K562 (cell line): ENCODE measurements around the gene HYPK. TPM values are rescaled to one million over a fixed set of nuclear protein-coding genes. Genes with fewer than 3 reads are reported as not detected.

Experiments
- ASH1L ChIP-seq: fragments of 450-650 bp; IDR thresholded peaks from 2 replicates; pipeline ENCODE4 v1.6.1; 2018; ENCODE audit warnings: borderline replicate concordance, mild to moderate bottlenecking, low read depth; ENCODE audit not compliant: partially characterized antibody
- CBX2 ChIP-seq: fragments of 200-600 bp; sonication (generic); IDR thresholded peaks from one replicate; pipeline ENCODE4 v1.6.1; 2012; ENCODE audit warnings: mild to moderate bottlenecking, low read length, inconsistent platforms; ENCODE audit not compliant: insufficient read depth, poor library complexity, severe bottlenecking
- ELF4 ChIP-seq: fragments of 450-650 bp; formaldehyde crosslinking; IDR thresholded peaks from 2 replicates; pipeline ENCODE4 v1.4.0; 2022; ENCODE audit warnings: missing genetic modification characterization
- GABPA ChIP-seq: fragments of 200-800 bp; sonication (Bioruptor generic); conservative IDR thresholded peaks from 2 replicates; pipeline ENCODE4 v1.6.1; 2016; ENCODE audit warnings: low read depth, missing genetic modification characterization, missing compliant biosample characterization
- GATA2 ChIP-seq: sonication (generic); formaldehyde crosslinking; IDR thresholded peaks from 2 replicates; pipeline ENCODE4 v1.4.0; 2020; ENCODE audit warnings: mild to moderate bottlenecking, missing genetic modification reagents
- KLF1 ChIP-seq: fragments of 450-650 bp; IDR thresholded peaks from 2 replicates; pipeline ENCODE4 v1.6.1; 2016; ENCODE audit warnings: missing genetic modification characterization, missing compliant biosample characterization
- LEF1 ChIP-seq: fragments of 450-650 bp; IDR thresholded peaks from 2 replicates; pipeline ENCODE4 v1.6.1; 2016; ENCODE audit warnings: mild to moderate bottlenecking
- NR2C1 ChIP-seq, 2 experiments: fragments of 450-650 bp; IDR thresholded peaks; 2 replicates each; pipeline ENCODE4 v1.6.1; 2017; ENCODE audit warnings: mild to moderate bottlenecking in 2 of 2, antibody characterized with exemption in 1 of 2, inconsistent platforms in 1 of 2, missing compliant biosample characterization in 1 of 2, missing genetic modification characterization in 1 of 2
- RBM15 ChIP-seq: fragments of 200-400 bp; formaldehyde crosslinking; IDR thresholded peaks from 2 replicates; pipeline ENCODE4 v1.6.1; 2018; ENCODE audit warnings: mild to moderate bottlenecking, low read length, moderate library complexity; ENCODE audit not compliant: insufficient read depth
- STAT5A ChIP-seq: IDR thresholded peaks from 2 replicates; pipeline ENCODE4 v1.6.1; 2012; ENCODE audit warnings: low read length, inconsistent platforms, borderline replicate concordance
- TCF7 ChIP-seq: sonication (generic); IDR thresholded peaks from 2 replicates; pipeline ENCODE4 v1.6.1; 2016; ENCODE audit warnings: antibody characterized with exemption, borderline replicate concordance
- ZNF507 ChIP-seq: conservative IDR thresholded peaks from 2 replicates; pipeline ENCODE4 v1.6.1; 2017; ENCODE audit warnings: missing genetic modification characterization, missing compliant biosample characterization
- ZNF57 ChIP-seq: fragments of 450-650 bp; formaldehyde crosslinking; IDR thresholded peaks from 2 replicates; pipeline ENCODE4 v1.4.0; 2020; ENCODE audit warnings: mild to moderate bottlenecking, moderate library complexity
- polyA plus RNA-seq, 8 experiments: library from polyadenylated mRNA; depleted of rRNA in 4 of 8; stranded (reverse) in 5 of 8; unstranded in 3 of 8; fragments of >200 nt; fragmentation: Nextera tagmentation in 2 of 8; fragmentation: Illumina TruSeq in 1 of 8; extraction: Ambion mirVana in 2 of 8; extraction: Trizol in 1 of 8; gene quantifications; 2 replicates each; pipeline versions ENCODE4 v1.2.1 to v1.2.3, GENCODE V29; 2011 to 2014; ENCODE audit warnings: inconsistent platforms in 1 of 8, missing spikeins in 1 of 8
- total RNA-seq, 7 experiments: library from RNA; depleted of rRNA in 6 of 7; stranded (reverse); fragments of >200 nt in 6 of 7; fragmentation: Illumina TruSeq in 2 of 7; extraction: Trizol in 2 of 7; gene quantifications; 2 replicates each; pipeline versions ENCODE4 v1.2.1 to v1.2.3, GENCODE V29; 2011 to 2021; ENCODE audit warnings: low replicate concordance in 1 of 7
- TF ChIP-seq, protein P1 (sequence below): fragments of 250-450 bp; sonication (Bioruptor Pico); IDR thresholded peaks from 2 replicates; pipeline ENCODE4 v1.5.0; 2021; ENCODE audit warnings: mild to moderate bottlenecking, moderate library complexity
- TF ChIP-seq, protein P2 (sequence below), 2 experiments: fragments of 250-450 bp in 1 of 2; fragments of 450-650 bp in 1 of 2; sonication (Bioruptor Pico) in 1 of 2; IDR thresholded peaks; 2 replicates each; pipeline versions ENCODE4 v1.6.1 to v1.8.0; 2016 to 2021; ENCODE audit warnings: mild to moderate bottlenecking in 2 of 2, moderate library complexity in 2 of 2, missing compliant biosample characterization in 1 of 2, missing genetic modification characterization in 1 of 2
- TF ChIP-seq, protein P3 (sequence below): sonication (generic); formaldehyde crosslinking; IDR thresholded peaks from 2 replicates; pipeline ENCODE4 v1.8.1; 2023; ENCODE audit warnings: mild to moderate bottlenecking, missing genetic modification reagents, moderate library complexity
- TF ChIP-seq, protein P4 (sequence below): fragments of 250-450 bp; sonication (Bioruptor Pico); IDR thresholded peaks from 2 replicates; pipeline ENCODE4 v1.4.0; 2020
- TF ChIP-seq, protein P5 (sequence below): fragments of 200-400 bp; formaldehyde crosslinking; IDR thresholded peaks from 2 replicates; pipeline ENCODE4 v1.6.1; 2017; ENCODE audit warnings: mild to moderate bottlenecking, low read depth, low read length, moderate library complexity

HYPK gene
- total and polyA plus RNA-seq, 9 of the 15 experiments (the other 6 are each of a cell fraction or from before 2014, with no cell fraction given), result 7.2 to 28.0 (median 21.1) TPM

DNA sequence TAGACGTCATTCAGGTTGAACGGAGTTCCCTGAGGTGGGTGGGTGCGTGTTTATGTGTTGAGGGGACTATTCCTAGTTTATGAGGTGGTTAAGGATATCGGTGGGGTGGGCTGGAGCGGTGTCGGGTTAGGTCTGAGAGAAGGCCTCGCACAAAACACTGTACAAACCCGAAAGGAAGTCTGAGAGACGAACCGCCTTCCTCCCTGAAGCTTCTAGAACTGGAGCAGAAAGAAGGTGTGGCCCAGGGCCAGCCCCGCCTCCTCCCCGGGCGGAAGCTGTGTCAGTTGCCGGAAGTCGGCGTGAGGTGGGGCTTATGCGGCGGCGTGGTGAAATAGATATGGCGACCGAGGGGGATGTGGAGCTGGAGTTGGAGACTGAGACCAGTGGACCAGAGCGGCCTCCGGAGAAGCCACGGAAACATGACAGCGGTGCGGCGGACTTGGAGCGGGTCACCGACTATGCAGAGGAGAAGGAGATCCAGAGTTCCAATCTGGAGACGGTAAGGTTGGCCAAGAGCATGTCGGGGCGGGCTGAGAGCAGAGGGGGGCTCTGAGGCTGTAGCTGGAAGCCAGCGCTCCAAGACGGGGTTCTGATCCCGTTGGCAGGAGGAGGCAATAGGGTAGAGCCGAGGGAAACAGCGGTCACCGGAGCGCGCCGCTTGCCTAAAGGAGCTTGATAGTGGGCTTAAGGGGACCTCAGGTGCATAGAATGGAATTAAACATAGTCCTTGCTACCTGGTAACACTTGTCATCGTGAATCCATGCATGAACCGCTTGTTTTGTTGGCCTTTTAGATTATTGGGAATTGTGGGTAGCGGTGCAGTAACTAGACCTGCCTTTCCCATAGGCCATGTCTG lies at the start of gene HYPK (continued):
- TF ChIP-seq, protein P1, sequence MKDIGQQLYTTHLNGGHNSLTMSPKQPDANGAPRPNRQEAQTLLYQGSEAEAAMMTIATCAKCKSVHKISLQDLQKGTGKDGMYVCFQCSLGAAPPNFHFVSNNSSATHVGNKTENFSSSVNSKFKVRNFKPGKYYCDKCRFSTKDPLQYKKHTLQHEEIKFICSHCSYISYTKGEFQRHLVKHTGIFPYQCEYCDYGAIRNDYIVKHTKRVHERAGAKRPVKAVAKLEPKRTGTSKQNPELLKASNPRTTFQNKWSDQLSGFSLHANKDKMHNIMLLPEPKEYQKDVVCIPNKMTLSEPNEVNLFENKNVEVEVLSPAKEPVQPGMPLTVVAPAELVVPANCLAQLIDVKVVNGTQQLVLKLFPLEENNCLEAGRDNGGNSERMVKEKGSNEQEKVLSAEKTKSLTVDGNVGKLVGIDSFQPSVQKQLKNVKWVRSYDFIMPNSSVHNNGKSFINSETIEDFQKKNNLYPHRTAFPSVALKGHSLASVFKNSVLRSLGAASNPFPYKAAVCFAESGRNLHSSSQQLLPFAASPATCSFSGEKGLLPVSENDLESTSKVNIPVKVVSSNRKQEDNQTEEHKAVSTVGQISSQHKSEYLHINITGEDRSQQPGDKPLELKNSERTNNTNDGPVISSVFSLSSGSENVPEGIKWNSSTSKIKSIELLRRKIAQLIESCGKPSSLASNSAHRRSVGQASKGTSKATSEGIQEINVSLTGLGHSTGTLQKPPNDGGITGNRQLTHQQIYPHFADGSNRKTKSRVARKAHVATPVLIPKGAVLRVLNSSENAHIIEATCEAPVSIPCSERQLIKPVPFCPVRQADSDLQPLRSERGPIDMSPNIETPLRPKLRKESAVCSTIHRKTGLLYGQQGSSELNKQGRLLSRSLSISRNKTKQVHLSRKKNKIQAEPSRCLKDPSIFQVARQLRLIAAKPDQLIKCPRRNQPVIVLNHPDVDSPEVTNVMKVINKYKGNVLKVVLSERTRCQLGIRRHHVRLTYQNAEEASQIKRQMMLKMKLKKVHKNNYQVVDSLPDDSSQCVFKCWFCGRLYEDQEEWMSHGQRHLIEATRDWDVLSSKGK, result no peak
- TF ChIP-seq, protein P2, sequence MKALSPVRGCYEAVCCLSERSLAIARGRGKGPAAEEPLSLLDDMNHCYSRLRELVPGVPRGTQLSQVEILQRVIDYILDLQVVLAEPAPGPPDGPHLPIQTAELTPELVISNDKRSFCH (CRISPR knock-in tag; IDR thresholded peaks at IDR 0.05), result no peak
- TF ChIP-seq, protein P2 (tag; IDR thresholded peaks at IDR 0.05), result no peak
- TF ChIP-seq RBM15, result no peak
- no peak for TF ChIP-seq STAT5A
- no peak for TF ChIP-seq NR2C1 (IDR thresholded peaks at IDR 0.05)
- 0 out of 2 replicates have a peak, but pooled peaks have one; percentile 12 for TF ChIP-seq NR2C1 (tag; IDR thresholded peaks at IDR 0.05)
- TF ChIP-seq, protein P3, sequence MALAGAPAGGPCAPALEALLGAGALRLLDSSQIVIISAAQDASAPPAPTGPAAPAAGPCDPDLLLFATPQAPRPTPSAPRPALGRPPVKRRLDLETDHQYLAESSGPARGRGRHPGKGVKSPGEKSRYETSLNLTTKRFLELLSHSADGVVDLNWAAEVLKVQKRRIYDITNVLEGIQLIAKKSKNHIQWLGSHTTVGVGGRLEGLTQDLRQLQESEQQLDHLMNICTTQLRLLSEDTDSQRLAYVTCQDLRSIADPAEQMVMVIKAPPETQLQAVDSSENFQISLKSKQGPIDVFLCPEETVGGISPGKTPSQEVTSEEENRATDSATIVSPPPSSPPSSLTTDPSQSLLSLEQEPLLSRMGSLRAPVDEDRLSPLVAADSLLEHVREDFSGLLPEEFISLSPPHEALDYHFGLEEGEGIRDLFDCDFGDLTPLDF, result no peak
- no peak for TF ChIP-seq CBX2
- no peak for TF ChIP-seq LEF1
- no peak for TF ChIP-seq GATA2
- TF ChIP-seq, protein P4, sequence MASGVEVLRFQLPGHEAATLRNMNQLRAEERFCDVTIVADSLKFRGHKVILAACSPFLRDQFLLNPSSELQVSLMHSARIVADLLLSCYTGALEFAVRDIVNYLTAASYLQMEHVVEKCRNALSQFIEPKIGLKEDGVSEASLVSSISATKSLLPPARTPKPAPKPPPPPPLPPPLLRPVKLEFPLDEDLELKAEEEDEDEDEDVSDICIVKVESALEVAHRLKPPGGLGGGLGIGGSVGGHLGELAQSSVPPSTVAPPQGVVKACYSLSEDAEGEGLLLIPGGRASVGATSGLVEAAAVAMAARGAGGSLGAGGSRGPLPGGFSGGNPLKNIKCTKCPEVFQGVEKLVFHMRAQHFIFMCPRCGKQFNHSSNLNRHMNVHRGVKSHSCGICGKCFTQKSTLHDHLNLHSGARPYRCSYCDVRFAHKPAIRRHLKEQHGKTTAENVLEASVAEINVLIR (CRISPR knock-in tag), result no peak
- no peak for TF ChIP-seq TCF7
- no peak for TF ChIP-seq KLF1
- TF ChIP-seq, protein P5, sequence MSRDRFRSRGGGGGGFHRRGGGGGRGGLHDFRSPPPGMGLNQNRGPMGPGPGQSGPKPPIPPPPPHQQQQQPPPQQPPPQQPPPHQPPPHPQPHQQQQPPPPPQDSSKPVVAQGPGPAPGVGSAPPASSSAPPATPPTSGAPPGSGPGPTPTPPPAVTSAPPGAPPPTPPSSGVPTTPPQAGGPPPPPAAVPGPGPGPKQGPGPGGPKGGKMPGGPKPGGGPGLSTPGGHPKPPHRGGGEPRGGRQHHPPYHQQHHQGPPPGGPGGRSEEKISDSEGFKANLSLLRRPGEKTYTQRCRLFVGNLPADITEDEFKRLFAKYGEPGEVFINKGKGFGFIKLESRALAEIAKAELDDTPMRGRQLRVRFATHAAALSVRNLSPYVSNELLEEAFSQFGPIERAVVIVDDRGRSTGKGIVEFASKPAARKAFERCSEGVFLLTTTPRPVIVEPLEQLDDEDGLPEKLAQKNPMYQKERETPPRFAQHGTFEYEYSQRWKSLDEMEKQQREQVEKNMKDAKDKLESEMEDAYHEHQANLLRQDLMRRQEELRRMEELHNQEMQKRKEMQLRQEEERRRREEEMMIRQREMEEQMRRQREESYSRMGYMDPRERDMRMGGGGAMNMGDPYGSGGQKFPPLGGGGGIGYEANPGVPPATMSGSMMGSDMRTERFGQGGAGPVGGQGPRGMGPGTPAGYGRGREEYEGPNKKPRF, result no peak
- no peak for TF ChIP-seq ASH1L
- no peak for TF ChIP-seq ZNF507 (tag)
- TF ChIP-seq ELF4, result peak; percentile 37; the same call in 1 of the 2 replicates
- TF ChIP-seq GABPA (tag), result peak; percentile 94
- TF ChIP-seq ZNF57, result no peak
